ENCODE measurements around the gene FLT3LG.

Gene FLT3LG

GRCh38 chr19:49491804-49492572, 18.0 kb downstream of the FLT3LG start:
- H3K4me1 ChIP-seq (ENCODE audit: control insufficient read depth, low read depth, low read length), result no peaks in the 10 kb centered on the region
- H3K4me3 ChIP-seq (ENCODE audit: low read length), result no peak overlapping the region
- no peaks in the 10 kb centered on the region for H3K27me3 ChIP-seq (ENCODE audit: control insufficient read depth, insufficient read depth, low read length)
- no peaks in the 10 kb centered on the region for H3K9me3 ChIP-seq (ENCODE audit: control insufficient read depth, low read depth, low read length)
- peaks cover 48% of the 10 kb centered on the region for H3K36me3 ChIP-seq (ENCODE audit: control insufficient read depth, low read depth, low read length)
- H3K9ac ChIP-seq (ENCODE audit: low read length), result no peak overlapping the region
- H3K27ac ChIP-seq (ENCODE audit: low read length), result no peak overlapping the region

- H3K27ac ChIP-seq (ENCODE audit: low read length), result peak overlapping the region; percentile 27
- H3K27me3 ChIP-seq (ENCODE audit: control insufficient read depth, insufficient read depth, low read length), result no peaks in the 10 kb centered on the region
- peaks cover 56% of the 10 kb centered on the region for H3K36me3 ChIP-seq (ENCODE audit: control insufficient read depth, low read depth, low read length)
- H3K9ac ChIP-seq (ENCODE audit: low read length), result no peak overlapping the region
- peaks cover 5% of the 10 kb centered on the region for H3K4me1 ChIP-seq (ENCODE audit: control insufficient read depth, low read depth, low read length)
- no peaks in the 10 kb centered on the region for H3K9me3 ChIP-seq (ENCODE audit: control insufficient read depth, low read depth, low read length)
- no peak overlapping the region for H3K4me3 ChIP-seq (ENCODE audit: low read length)
Measured at GRCh38 chr19:49492573-49493405, 18.8 kb downstream of the FLT3LG start.

GRCh38 chr19:49496574-49497008, 22.6 kb downstream of the FLT3LG start:
- Histone ChIP-seq H3K9me3 (ENCODE audit: control insufficient read depth, low read depth, low read length) (no peaks in the 10 kb centered on the region), H3K27ac (ENCODE audit: low read length) (peak overlapping the region; percentile 82), H3K4me1 (ENCODE audit: control insufficient read depth, low read depth, low read length) (peaks cover 19% of the 10 kb centered on the region), H3K27me3 (ENCODE audit: control insufficient read depth, insufficient read depth, low read length) (no peaks in the 10 kb centered on the region), H3K36me3 (ENCODE audit: control insufficient read depth, low read depth, low read length) (peaks cover 41% of the 10 kb centered on the region), H3K4me3 (ENCODE audit: low read length) (peak overlapping the region; percentile 81), H3K9ac (ENCODE audit: low read length) (peak overlapping the region; percentile 98)

- peak overlapping the region; percentile 98 for H3K9ac ChIP-seq (ENCODE audit: low read length)
- H3K4me1 ChIP-seq (ENCODE audit: control insufficient read depth, low read depth, low read length), result peaks cover 19% of the 10 kb centered on the region
- H3K36me3 ChIP-seq (ENCODE audit: control insufficient read depth, low read depth, low read length), result peaks cover 35% of the 10 kb centered on the region
- H3K4me3 ChIP-seq (ENCODE audit: low read length), result peak overlapping the region; percentile 81
- no peaks in the 10 kb centered on the region for H3K9me3 ChIP-seq (ENCODE audit: control insufficient read depth, low read depth, low read length)
- no peaks in the 10 kb centered on the region for H3K27me3 ChIP-seq (ENCODE audit: control insufficient read depth, insufficient read depth, low read length)
- peak overlapping the region; percentile 82 for H3K27ac ChIP-seq (ENCODE audit: low read length)
Measured at GRCh38 chr19:49497047-49497788, 23.2 kb downstream of the FLT3LG start.

- Histone ChIP-seq H3K9ac (ENCODE audit: low read length) (peak overlapping the region; percentile 98), H3K36me3 (ENCODE audit: control insufficient read depth, low read depth, low read length) (peaks cover 30% of the 10 kb centered on the region), H3K27ac (ENCODE audit: low read length) (no peak overlapping the region), H3K4me1 (ENCODE audit: control insufficient read depth, low read depth, low read length) (peaks cover 19% of the 10 kb centered on the region), H3K4me3 (ENCODE audit: low read length) (peak overlapping the region; percentile 81), H3K27me3 (ENCODE audit: control insufficient read depth, insufficient read depth, low read length) (no peaks in the 10 kb centered on the region), H3K9me3 (ENCODE audit: control insufficient read depth, low read depth, low read length) (no peaks in the 10 kb centered on the region)
Measured at GRCh38 chr19:49497789-49498103, 23.7 kb downstream of the FLT3LG start.

- H3K36me3 ChIP-seq (ENCODE audit: control insufficient read depth, low read depth, low read length), result peaks cover 28% of the 10 kb centered on the region
- no peak overlapping the region for H3K9ac ChIP-seq (ENCODE audit: low read length)
- H3K27me3 ChIP-seq (ENCODE audit: control insufficient read depth, insufficient read depth, low read length), result no peaks in the 10 kb centered on the region
- peak overlapping the region; percentile 81 for H3K4me3 ChIP-seq (ENCODE audit: low read length)
- H3K27ac ChIP-seq (ENCODE audit: low read length), result no peak overlapping the region
- H3K4me1 ChIP-seq (ENCODE audit: control insufficient read depth, low read depth, low read length), result peaks cover 19% of the 10 kb centered on the region
- H3K9me3 ChIP-seq (ENCODE audit: control insufficient read depth, low read depth, low read length), result no peaks in the 10 kb centered on the region
Measured at GRCh38 chr19:49498475-49498874, 24.5 kb downstream of the FLT3LG start.

GRCh38 chr19:49499030-49499670, 25.1 kb downstream of the FLT3LG start:
- Histone ChIP-seq H3K4me1 (ENCODE audit: control insufficient read depth, low read depth, low read length) (peaks cover 19% of the 10 kb centered on the region), H3K36me3 (ENCODE audit: control insufficient read depth, low read depth, low read length) (peaks cover 28% of the 10 kb centered on the region), H3K27ac (ENCODE audit: low read length) (no peak overlapping the region), H3K9ac (ENCODE audit: low read length) (no peak overlapping the region), H3K9me3 (ENCODE audit: control insufficient read depth, low read depth, low read length) (no peaks in the 10 kb centered on the region), H3K4me3 (ENCODE audit: low read length) (no peak overlapping the region), H3K27me3 (ENCODE audit: control insufficient read depth, insufficient read depth, low read length) (no peaks in the 10 kb centered on the region)

GRCh38 chr19:49502866-49503581, 29.0 kb downstream of the FLT3LG start:
- Histone ChIP-seq H3K36me3 (ENCODE audit: control insufficient read depth, low read depth, low read length) (peaks cover 16% of the 10 kb centered on the region), H3K4me1 (ENCODE audit: control insufficient read depth, low read depth, low read length) (peaks cover 12% of the 10 kb centered on the region), H3K27me3 (ENCODE audit: control insufficient read depth, insufficient read depth, low read length) (no peaks in the 10 kb centered on the region), H3K27ac (ENCODE audit: low read length) (no peak overlapping the region), H3K9ac (ENCODE audit: low read length) (no peak overlapping the region), H3K9me3 (ENCODE audit: control insufficient read depth, low read depth, low read length) (no peaks in the 10 kb centered on the region), H3K4me3 (ENCODE audit: low read length) (no peak overlapping the region)

- Histone ChIP-seq H3K9ac (ENCODE audit: low read length) (no peak overlapping the region), H3K4me1 (ENCODE audit: control insufficient read depth, low read depth, low read length) (peaks cover 6% of the 10 kb centered on the region), H3K9me3 (ENCODE audit: control insufficient read depth, low read depth, low read length) (no peaks in the 10 kb centered on the region), H3K27me3 (ENCODE audit: control insufficient read depth, insufficient read depth, low read length) (no peaks in the 10 kb centered on the region), H3K27ac (ENCODE audit: low read length) (no peak overlapping the region), H3K36me3 (ENCODE audit: control insufficient read depth, low read depth, low read length) (peaks cover 11% of the 10 kb centered on the region), H3K4me3 (ENCODE audit: low read length) (no peak overlapping the region)
Measured at GRCh38 chr19:49503582-49503962, 29.6 kb downstream of the FLT3LG start.

- H3K36me3 ChIP-seq (ENCODE audit: control insufficient read depth, low read depth, low read length), result no peaks in the 10 kb centered on the region
- H3K4me1 ChIP-seq (ENCODE audit: control insufficient read depth, low read depth, low read length), result no peaks in the 10 kb centered on the region
- no peaks in the 10 kb centered on the region for H3K9me3 ChIP-seq (ENCODE audit: control insufficient read depth, low read depth, low read length)
- no peak overlapping the region for H3K27ac ChIP-seq (ENCODE audit: low read length)
- H3K9ac ChIP-seq (ENCODE audit: low read length), result no peak overlapping the region
- no peaks in the 10 kb centered on the region for H3K27me3 ChIP-seq (ENCODE audit: control insufficient read depth, insufficient read depth, low read length)
- H3K4me3 ChIP-seq (ENCODE audit: low read length), result no peak overlapping the region
Measured at GRCh38 chr19:49506575-49507105, 32.6 kb downstream of the FLT3LG start.
